ENCODE data around the gene ARPC1B. TPM values are rescaled to one million over a fixed set of nuclear protein-coding genes. Genes with fewer than 3 reads are reported as not detected.

Gene ARPC1B
- total and polyA plus RNA-seq, 2 of the 4 experiments (the other 2 are of a cell fraction): 351 to 488 TPM

- no peak within 1 kb of the TSS for H2BK20ac ChIP-seq (ENCODE audit: low read depth, low read length)
- peak within 1 kb of the TSS; percentile 74 for H3K56ac ChIP-seq (ENCODE audit: extremely low read depth, insufficient read depth, low read length)
- H3K79me1 ChIP-seq (ENCODE audit: low read depth in 1 of 2, low read length in 2 of 2): peaks cover 23 to 52% of the 10 kb centered on the region in 2 experiments
- dilution Hi-C loops (cut with HindIII; ENCODE audit: low sequenced_read_pairs, unreplicated experiment): no loop called here
- H3K4me1 ChIP-seq (ENCODE audit: control insufficient read depth, insufficient read depth, low read length): peaks cover 6% of the 10 kb centered on the region
- peak within 1 kb of the TSS; percentile 28; the same call in 1 of the 2 replicates for H4K5ac ChIP-seq (ENCODE audit: low read depth, low read length)
- peak within 1 kb of the TSS; percentile 86 for H3K14ac ChIP-seq (replicated peaks; ENCODE audit: low read depth, low read length)
- DNase-seq (peak; percentile 94), ATAC-seq (ENCODE audit: low read depth) (peak; percentile 94)
- H3K27me3 ChIP-seq (ENCODE audit: control insufficient read depth, insufficient read depth, low read length): no peaks in the 10 kb centered on the region
- H2AK5ac ChIP-seq (ENCODE audit: low read depth, low read length): peak within 1 kb of the TSS; percentile 64; the same call in 1 of the 2 replicates
- H2BK5ac ChIP-seq (ENCODE audit: low read depth, low read length, poor library complexity, severe bottlenecking): peak within 1 kb of the TSS; percentile 30
- peak within 1 kb of the TSS; percentile 97 for H2AFZ ChIP-seq (replicated peaks; ENCODE audit: low read length, poor library complexity)
- H2BK120ac ChIP-seq (ENCODE audit: low read depth, low read length): no peak within 1 kb of the TSS
- peak within 1 kb of the TSS; percentile 40 to 82; a peak in 3 of 4 replicates for H4K8ac ChIP-seq (ENCODE audit: low read depth in 2 of 2, low read length in 2 of 2)
- H3K23ac ChIP-seq (ENCODE audit: low read depth, low read length): peak within 1 kb of the TSS; percentile 78; the same call in 1 of the 2 replicates
- ChIA-PET POLR2A (ENCODE audit: unreplicated experiment) (interaction anchor here (0.8 to 1.0 kb wide), 2 partner anchors 30 to 1194 kb away, joined by 4 to 6 read pairs; partner anchors contain the start of genes BUD31 and PDAP1), CTCF (no interaction called here)
- H3K9me1 ChIP-seq (ENCODE audit: insufficient read depth, low read length): 0 out of 2 replicates have a peak, but pooled peaks cover 10% of the 10 kb centered on the region
- H3K18ac ChIP-seq (ENCODE audit: low read depth, low read length): no peak within 1 kb of the TSS; the same call in 1 of the 2 replicates
- H3K27ac ChIP-seq (ENCODE audit: insufficient read depth, low read length): peak within 1 kb of the TSS; percentile 80
- peak within 1 kb of the TSS; percentile 52; the same call in 1 of the 3 replicates for H2BK15ac ChIP-seq (ENCODE audit: low read depth, low read length)
- TF ChIP-seq POLR2A (IDR thresholded peaks at IDR 0.05; ENCODE audit: low read depth, low read length) (peak; percentile 41; the same call in 1 of the 2 replicates), RAD21 (IDR thresholded peaks at IDR 0.05; ENCODE audit: low read length) (no peak), MXI1 (IDR thresholded peaks at IDR 0.05; ENCODE audit: borderline replicate concordance, low read depth, low read length) (peak; percentile 67; the same call in 1 of the 2 replicates), BHLHE40 (IDR thresholded peaks at IDR 0.05; ENCODE audit: low read depth, low read length) (peak; percentile 90)
- H2AK9ac ChIP-seq (replicated peaks; ENCODE audit: low read depth, low read length, poor library complexity): peak within 1 kb of the TSS; percentile 89
- 0% methylated on average over 27 of the region's 89 CpGs; no CpG with 5 or more reads in 1 of the 2 experiments for WGBS, 2 experiments (ENCODE audit: extremely low coverage in 2 of 2, insufficient read length in 1 of 2)
- no peaks in the 10 kb centered on the region for H3K9me3 ChIP-seq (ENCODE audit: control insufficient read depth, insufficient read depth, low read length)
- peak within 1 kb of the TSS; percentile 89 for H3K4me2 ChIP-seq (ENCODE audit: low read depth, low read length)
- H4K20me1 ChIP-seq (ENCODE audit: insufficient read depth, low read length): peaks cover 16% of the 10 kb centered on the region
- H4K91ac ChIP-seq (ENCODE audit: insufficient read depth, low read depth, low read length): peak within 1 kb of the TSS; percentile 31; the same call in 1 of the 2 replicates
- peak within 1 kb of the TSS; percentile 85 for H3K4me3 ChIP-seq (ENCODE audit: insufficient read depth, low read depth, low read length)
- peak within 1 kb of the TSS; percentile 82 for H3K9ac ChIP-seq (ENCODE audit: low read depth, low read length)
- in situ Hi-C loops (cut with MboI; ENCODE audit: low sequenced_read_pairs): no loop called here
- peaks cover 12% of the 10 kb centered on the region for H3K36me3 ChIP-seq (ENCODE audit: control insufficient read depth, insufficient read depth, low read length)
- no TSS peak for BruUV-seq (replicated peaks)
- H3K4ac ChIP-seq (ENCODE audit: low read depth, low read length): peak within 1 kb of the TSS; percentile 61
- intact Hi-C loops (cut with micrococcal nuclease): no loop called here
These were observed 64.3 kb downstream of the ARPC1B start, which contains the start of the genes CPSF4 and PTCD1 for GRCh38 chr7:99438573-99439480. Gene CPSF4 (plus strand): TSS chr7:99438943. CDS start chr7:99439083, 140 bp downstream. Gene PTCD1 (minus strand): TSS chr7:99438798. CDS start chr7:99435242, 3,556 bp downstream.
